ENCODE data around the gene OMP. TPM values are rescaled to one million over a fixed set of nuclear protein-coding genes. Genes with fewer than 3 reads are reported as not detected.

OMP gene
- total RNA-seq, 1 experiment from 2014 or later: not detected

Other genes with a start within 250 kb of the OMP start
- 17.9 and 18.3 TPM in 2 replicates for gene ACER3, start 241.9 kb upstream of the OMP start, total RNA-seq (2014; rRNA removed; shearing (Covaris generic))
- gene B3GNT6, start 68.4 kb upstream of the OMP start, total RNA-seq (2014; rRNA removed; shearing (Covaris generic)): not detected in 2 replicates
- 15.2 and 18.3 TPM in 2 replicates for gene CAPN5, start 35.9 kb upstream of the OMP start, total RNA-seq (2014; rRNA removed; shearing (Covaris generic))
- gene MYO7A, start 25.4 kb downstream of the OMP start, total RNA-seq (2014; rRNA removed; shearing (Covaris generic)): 0.05 TPM in 1 of 2 replicates, not detected in the other
- not detected in 2 replicates for gene GDPD4, start 198.8 kb downstream of the OMP start, total RNA-seq (2014; rRNA removed; shearing (Covaris generic))